NCI-H2107 (cell line): ENCODE measurements around the gene ANKRD13C.

Experiments used
- DNase-seq: peaks from one replicate; lab custom pipeline; 2025; lab: John Stamatoyannopoulos, UW

The ANKRD13C gene

DNA sequence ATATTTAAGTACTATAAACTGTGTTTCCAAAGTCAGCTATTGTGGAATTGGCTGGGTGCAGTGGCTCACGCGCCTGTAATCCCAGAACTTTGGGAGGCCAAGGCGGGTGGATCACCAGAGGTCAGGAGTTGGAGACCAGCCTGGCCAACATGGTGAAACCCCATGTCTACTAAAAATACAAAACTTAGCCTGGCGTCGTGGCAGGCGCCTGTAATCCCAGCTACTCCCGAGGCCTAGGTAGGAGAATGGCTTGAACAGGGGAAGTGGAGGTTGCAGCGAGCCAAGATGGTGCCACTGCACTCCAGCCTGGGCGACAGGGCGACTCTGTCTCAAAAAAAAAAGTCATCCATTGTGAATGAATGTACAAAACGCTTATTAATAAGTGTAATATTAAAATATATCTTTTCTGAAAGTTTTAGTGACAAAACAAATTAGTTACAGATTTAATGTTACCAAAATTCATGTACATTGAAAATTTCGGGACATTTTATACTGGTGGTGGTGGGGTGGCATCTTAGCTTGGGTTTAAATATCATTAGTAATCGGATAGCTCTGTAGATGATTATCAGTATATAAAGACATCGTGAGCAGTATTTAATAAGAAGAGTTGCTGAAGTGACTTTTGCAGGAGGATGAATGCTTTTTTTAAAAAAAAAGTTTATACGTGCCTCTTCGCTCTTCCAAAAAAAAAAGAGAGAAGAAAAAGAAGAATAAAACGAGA is 133.8 kb downstream of the ANKRD13C start:
- DNase-seq, result no peak

DNA sequence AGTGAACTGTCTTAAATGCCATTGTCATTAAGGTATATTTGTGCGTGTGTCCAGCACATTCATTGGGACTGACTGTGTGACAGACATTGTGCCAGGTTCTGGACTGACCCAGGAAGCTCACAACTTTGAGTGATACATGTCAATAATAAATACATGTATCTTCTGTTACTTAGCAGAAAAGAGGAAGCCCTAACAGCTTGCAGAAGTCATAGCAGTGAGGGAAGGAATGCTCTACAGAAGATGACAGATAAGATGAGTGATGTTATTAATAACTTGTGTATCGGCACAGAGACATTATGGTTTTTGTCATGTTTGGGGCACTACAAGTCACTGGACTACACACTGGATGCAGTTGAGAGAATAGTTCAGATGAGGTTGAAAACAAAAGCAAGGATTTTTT is 134.5 kb downstream of the ANKRD13C start:
- DNase-seq, result no peak

DNA sequence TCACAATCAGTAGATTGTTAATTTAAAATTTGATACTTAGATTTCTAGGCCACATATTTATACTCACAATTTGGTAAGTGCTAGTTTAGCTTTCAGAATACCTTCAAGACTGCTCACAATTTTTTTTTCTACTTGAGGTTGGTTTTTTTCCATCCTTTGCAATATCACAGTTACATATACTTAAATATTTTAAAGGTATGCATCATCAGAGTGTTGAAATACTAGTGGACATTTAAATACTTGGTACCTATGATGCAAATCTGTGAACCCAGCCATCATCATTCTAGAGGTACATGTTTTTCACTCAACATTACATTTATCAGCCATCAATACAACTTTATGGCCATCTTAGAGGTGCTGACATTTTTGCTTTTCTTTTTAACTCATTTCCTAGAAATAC is 143.0 kb downstream of the ANKRD13C start:
- DNase-seq, result no peak

DNA sequence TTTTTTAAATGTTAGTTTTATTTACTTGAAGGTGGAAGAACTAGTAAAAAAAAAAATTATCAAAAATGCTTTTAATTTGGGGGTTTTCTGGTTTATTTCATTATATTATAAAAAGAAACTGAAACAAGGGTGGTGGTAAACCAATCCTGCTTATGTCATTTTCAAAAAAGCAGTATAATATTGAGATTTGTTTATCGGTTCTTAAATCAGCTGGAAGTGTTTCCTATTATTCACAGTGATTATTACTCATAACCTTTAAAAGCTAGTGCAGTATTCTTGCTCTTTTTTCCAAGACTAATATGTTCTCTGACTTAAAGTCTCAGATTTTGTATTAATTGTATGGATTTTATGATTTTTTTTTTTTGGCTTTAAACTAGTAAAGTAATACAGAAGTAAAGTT is 143.7 kb downstream of the ANKRD13C start:
- DNase-seq, result no peak
